IMR-90 (cell line): Measurements from ENCODE around the gene IL19. TPM values are rescaled to one million over a fixed set of nuclear protein-coding genes. Genes with fewer than 3 reads are reported as not detected.

Experiments
- ATAC-seq: fragments of 200-7000 bp; cut with Tn5 transposase; 2 replicates; pipeline ENCODE4 v1.9.1; 2020; ENCODE audit warnings: low read depth, mild to moderate bottlenecking, moderate library complexity
- BruUV-seq: library from RNA; stranded (reverse); fragments of 400-500 nt; replicated peaks from 2 replicates; lab custom pipeline; 2021; lab: Mats Ljungman, UMichigan
- CTCF ChIA-PET: fragments of 300-600 bp; formaldehyde crosslinking; extraction: SDS; loops from one replicate; lab custom pipeline; 2021; ENCODE audit warnings: antibody characterized with exemption; lab: Yijun Ruan, JAX
- POLR2A ChIA-PET: fragments of 300-600 bp; sonication (Branson Sonifier 250); formaldehyde crosslinking; loops from one replicate; lab custom pipeline; 2022; ENCODE audit warnings: antibody characterized with exemption; ENCODE audit not compliant: unreplicated experiment; lab: Charles Lee
- DNase-seq: peaks from one replicate; pipeline ENCODE4 v3.0.0; 2013
- H2AFZ ChIP-seq: replicated peaks from 2 replicates; pipeline ENCODE3; 2013; ENCODE audit warnings: low read length, mild to moderate bottlenecking; ENCODE audit not compliant: poor library complexity
- H2AK5ac ChIP-seq: 2 replicates; pipeline ENCODE4 v1.6.1; 2013; ENCODE audit warnings: low read depth, low read length, inconsistent platforms
- H2AK9ac ChIP-seq: replicated peaks from 2 replicates; pipeline ENCODE3; 2013; ENCODE audit warnings: mild to moderate bottlenecking, low read depth, low read length, moderate library complexity; ENCODE audit not compliant: poor library complexity
- H2BK120ac ChIP-seq: 2 replicates; pipeline ENCODE4 v1.6.1; 2013; ENCODE audit warnings: low read depth, low read length, inconsistent platforms
- H2BK15ac ChIP-seq: 3 replicates; pipeline ENCODE4 v1.6.1; 2013; ENCODE audit warnings: low read depth, low read length, inconsistent platforms
- H2BK20ac ChIP-seq: 2 replicates; pipeline ENCODE4 v1.6.1; 2013; ENCODE audit warnings: low read depth, mild to moderate bottlenecking, inconsistent platforms, low read length, moderate library complexity
- H2BK5ac ChIP-seq: 2 replicates; pipeline ENCODE4 v1.6.1; 2013; ENCODE audit warnings: mild to moderate bottlenecking, low read depth, low read length, inconsistent platforms; ENCODE audit not compliant: poor library complexity, severe bottlenecking
- H3K14ac ChIP-seq: replicated peaks from 2 replicates; pipeline ENCODE4 v1.6.1; 2013; ENCODE audit warnings: low read depth, low read length, inconsistent platforms
- H3K18ac ChIP-seq: 2 replicates; pipeline ENCODE4 v1.6.1; 2013; ENCODE audit warnings: low read depth, low read length, control low read depth
- H3K23ac ChIP-seq: 2 replicates; pipeline ENCODE4 v1.6.1; 2013; ENCODE audit warnings: low read depth, low read length, inconsistent platforms
- H3K27ac ChIP-seq: 2 replicates; pipeline ENCODE4 v1.5.1; 2013; ENCODE audit warnings: mild to moderate bottlenecking, control low read depth, low read length; ENCODE audit not compliant: insufficient read depth
- H3K27me3 ChIP-seq: 2 replicates; pipeline ENCODE4 v1.6.1; 2013; ENCODE audit warnings: low read length; ENCODE audit not compliant: control insufficient read depth, insufficient read depth
- H3K36me3 ChIP-seq: 2 replicates; pipeline ENCODE4 v1.6.1; 2013; ENCODE audit warnings: low read length, mixed read lengths; ENCODE audit not compliant: control insufficient read depth, insufficient read depth
- H3K4ac ChIP-seq: 2 replicates; pipeline ENCODE4 v1.6.1; 2013; ENCODE audit warnings: low read depth, low read length, inconsistent platforms
- H3K4me1 ChIP-seq: 2 replicates; pipeline ENCODE4 v1.6.1; 2013; ENCODE audit warnings: low read length, mixed read lengths; ENCODE audit not compliant: control insufficient read depth, insufficient read depth
- H3K4me2 ChIP-seq: 2 replicates; pipeline ENCODE4 v1.6.1; 2013; ENCODE audit warnings: low read depth, mild to moderate bottlenecking, control low read depth, low read length, moderate library complexity
- H3K4me3 ChIP-seq: 2 replicates; pipeline ENCODE4 v1.5.1; 2013; ENCODE audit warnings: low read depth, mild to moderate bottlenecking, control low read depth, low read length, moderate library complexity; ENCODE audit not compliant: insufficient read depth
- H3K56ac ChIP-seq: 2 replicates; pipeline ENCODE4 v1.6.1; 2013; ENCODE audit warnings: low read length, inconsistent platforms; ENCODE audit not compliant: insufficient read depth; ENCODE audit errors: extremely low read depth
- H3K79me1 ChIP-seq, 2 experiments: 2 replicates each; pipeline ENCODE4 v1.6.1; 2013; ENCODE audit warnings: low read length in 2 of 2, inconsistent platforms in 1 of 2, low read depth in 1 of 2
- H3K9ac ChIP-seq: 2 replicates; pipeline ENCODE4 v1.6.1; 2013; ENCODE audit warnings: low read depth, low read length, control low read depth
- H3K9me1 ChIP-seq: 2 replicates; pipeline ENCODE4 v1.6.1; 2013; ENCODE audit warnings: low read length, inconsistent platforms; ENCODE audit not compliant: insufficient read depth
- H3K9me3 ChIP-seq: 2 replicates; pipeline ENCODE4 v1.6.1; 2013; ENCODE audit warnings: low read length; ENCODE audit not compliant: control insufficient read depth, insufficient read depth
- H4K20me1 ChIP-seq: 2 replicates; pipeline ENCODE4 v1.6.1; 2013; ENCODE audit warnings: low read length, inconsistent platforms; ENCODE audit not compliant: insufficient read depth
- H4K5ac ChIP-seq: 2 replicates; pipeline ENCODE4 v1.6.1; 2013; ENCODE audit warnings: mild to moderate bottlenecking, low read depth, low read length, control low read depth
- H4K8ac ChIP-seq, 2 experiments: 2 replicates each; pipeline ENCODE4 v1.6.1; 2013; ENCODE audit warnings: low read depth in 2 of 2, low read length in 2 of 2, control low read depth in 1 of 2, inconsistent platforms in 1 of 2
- H4K91ac ChIP-seq: 2 replicates; pipeline ENCODE4 v1.6.1; 2013; ENCODE audit warnings: low read depth, low read length, inconsistent platforms; ENCODE audit not compliant: insufficient read depth
- BHLHE40 ChIP-seq: fragments of 150-350 bp; IDR thresholded peaks from 2 replicates; pipeline ENCODE4 v1.6.1; 2016; ENCODE audit warnings: mild to moderate bottlenecking, low read depth, low read length
- CEBPB ChIP-seq: IDR thresholded peaks from 2 replicates; pipeline ENCODE4 v1.6.1; 2012; ENCODE audit warnings: low read depth, low read length, improper control_type of control experiment
- CHD1 ChIP-seq: IDR thresholded peaks from 2 replicates; pipeline ENCODE4 v1.6.1; 2012; ENCODE audit warnings: low read depth, low read length, improper control_type of control experiment
- CTCF ChIP-seq: conservative IDR thresholded peaks from 2 replicates; pipeline ENCODE4 v1.5.1; 2012; ENCODE audit warnings: mild to moderate bottlenecking, low read depth, low read length, improper control_type of control experiment
- ELK1 ChIP-seq: fragments of 150-350 bp; IDR thresholded peaks from 2 replicates; pipeline ENCODE4 v1.6.1; 2016; ENCODE audit warnings: low read depth, mild to moderate bottlenecking, low read length, moderate library complexity, borderline replicate concordance
- FOS ChIP-seq: fragments of 150-350 bp; IDR thresholded peaks from 2 replicates; pipeline ENCODE4 v1.6.1; 2016; ENCODE audit warnings: low read depth, low read length
- MAZ ChIP-seq: IDR thresholded peaks from 2 replicates; pipeline ENCODE4 v1.6.1; 2012; ENCODE audit warnings: low read depth, mild to moderate bottlenecking, low read length, improper control_type of control experiment, moderate library complexity, borderline replicate concordance
- MXI1 ChIP-seq: IDR thresholded peaks from 2 replicates; pipeline ENCODE4 v1.6.1; 2012; ENCODE audit warnings: low read depth, mild to moderate bottlenecking, low read length, moderate library complexity, borderline replicate concordance
- NFE2L2 ChIP-seq: fragments of 150-350 bp; IDR thresholded peaks from 2 replicates; pipeline ENCODE4 v1.6.1; 2016; ENCODE audit warnings: low read depth, mild to moderate bottlenecking, low read length
- POLR2A ChIP-seq: IDR thresholded peaks from 2 replicates; pipeline ENCODE4 v1.6.1; 2012; ENCODE audit warnings: mild to moderate bottlenecking, low read depth, low read length
- SMC3 ChIP-seq: fragments of 150-350 bp; IDR thresholded peaks from 2 replicates; pipeline ENCODE4 v1.6.1; 2016; ENCODE audit warnings: low read depth, mild to moderate bottlenecking, antibody characterized with exemption, low read length, moderate library complexity
- USF2 ChIP-seq: fragments of 150-350 bp; IDR thresholded peaks from 2 replicates; pipeline ENCODE4 v1.6.1; 2017; ENCODE audit warnings: mild to moderate bottlenecking, antibody characterized with exemption, low read length, low read depth
- WGBS, 2 experiments: methylation state at CpG; one replicate each; pipeline versions ENCODE4 v1.1.5 to v1.1.7; 2013; ENCODE audit warnings: missing lambda C conversion rate in 2 of 2; ENCODE audit not compliant: insufficient read length in 1 of 2; ENCODE audit errors: extremely low coverage in 2 of 2; 5-methylcytosine and 5-hydroxymethylcytosine counted together
- dilution Hi-C: fragments of 300-500 bp; cut with HindIII; formaldehyde crosslinking; loops from one replicate; pipeline ENCODE4 v1.14.3; 2018; ENCODE audit warnings: low sequenced_read_pairs; ENCODE audit not compliant: unreplicated experiment
- in situ Hi-C: fragments of 300-500 bp; cut with MboI; formaldehyde crosslinking; loops from 3 replicates; pipeline ENCODE4 v1.14.3; 2019; ENCODE audit warnings: low sequenced_read_pairs, inconsistent platforms, mixed read lengths
- intact Hi-C: fragments of 100-400 bp; cut with micrococcal nuclease; formaldehyde crosslinking; loops from 2 replicates; pipeline ENCODE4 v1.10.0; 2022
- polyA plus RNA-seq, 3 experiments: library from polyadenylated mRNA; depleted of rRNA; stranded (reverse); fragments of >200 nt; gene quantifications; 2 replicates each; pipeline ENCODE4 v1.2.3, GENCODE V29; 2012; ENCODE audit warnings: low replicate concordance in 1 of 3
- total RNA-seq: library from RNA; depleted of rRNA; stranded (reverse); fragments of >200 nt; gene quantifications from 2 replicates; pipeline ENCODE4 v1.2.3, GENCODE V29; 2012

IL19 gene
- total and polyA plus RNA-seq, 2 of the 4 experiments (the other 2 are of a cell fraction) = not detected

GRCh38 chr1:206736878-206737728 lies 33.5 kb upstream of the IL19 start (continued):
- no peak for TF ChIP-seq NFE2L2

GRCh38 chr1:206737729-206738201 lies 32.8 kb upstream of the IL19 start:
- Histone ChIP-seq H3K4ac (no peak overlapping the region), H2AK5ac (no peak overlapping the region), H3K36me3 (peaks cover 22% of the 10 kb centered on the region), H3K23ac (no peak overlapping the region), H3K79me1 (peaks cover 0 to 42% of the 10 kb centered on the region in 2 experiments; a peak in 2 of 4 replicates), H3K4me3 (no peak overlapping the region), H3K56ac (no peak overlapping the region), H2AFZ (no peak overlapping the region), H2BK15ac (no peak overlapping the region), H4K91ac (no peak overlapping the region), H2BK120ac (no peak overlapping the region), H3K27me3 (no peaks in the 10 kb centered on the region), H2BK20ac (no peak overlapping the region), H4K20me1 (peaks cover 15% of the 10 kb centered on the region; the same call in 1 of the 2 replicates), H3K27ac (no peak overlapping the region), H4K8ac (no peak overlapping the region), H3K4me2 (no peak overlapping the region), H3K9me1 (peaks cover 21% of the 10 kb centered on the region), H3K9ac (no peak overlapping the region), H2AK9ac (no peak overlapping the region), H3K4me1 (peaks cover 13% of the 10 kb centered on the region), H2BK5ac (no peak overlapping the region), H4K5ac (no peak overlapping the region), H3K14ac (no peak overlapping the region), H3K18ac (no peak overlapping the region), H3K9me3 (no peaks in the 10 kb centered on the region)
- intact Hi-C loops = loop anchor here (5.0 to 10.0 kb wide), 2 partner anchors 247 to 765 kb away; no protein-coding TSS in a partner anchor
- BruUV-seq = no TSS peak
- ChIA-PET CTCF (no interaction called here), POLR2A (no interaction called here)
- ATAC-seq (no peak), DNase-seq (no peak)
- dilution Hi-C loops = no loop called here
- in situ Hi-C loops = loop anchor here (5.0 kb wide), 2 partner anchors 70 to 175 kb away; no protein-coding TSS in a partner anchor
- WGBS, 2 experiments = no CpG with 5 or more reads among the region's 3 CpGs
- TF ChIP-seq CEBPB (no peak), POLR2A (no peak), SMC3 (no peak), CTCF (no peak), BHLHE40 (no peak), MXI1 (no peak), USF2 (no peak), MAZ (no peak), FOS (no peak), NFE2L2 (no peak), CHD1 (no peak), ELK1 (no peak)
